Measurements from ENCODE around the gene GALM. TPM values are rescaled to one million over a fixed set of nuclear protein-coding genes. Genes with fewer than 3 reads are reported as not detected.
"Not testable (repeated sequence)": the region's sequence is repeated elsewhere in the genome, so short reads cannot be mapped to it uniquely, and the experiment has no call there.

Gene GALM
- total RNA-seq, 8 experiments from 2014 or later = 1.7 to 5.3 (median 2.4) TPM

DNA sequence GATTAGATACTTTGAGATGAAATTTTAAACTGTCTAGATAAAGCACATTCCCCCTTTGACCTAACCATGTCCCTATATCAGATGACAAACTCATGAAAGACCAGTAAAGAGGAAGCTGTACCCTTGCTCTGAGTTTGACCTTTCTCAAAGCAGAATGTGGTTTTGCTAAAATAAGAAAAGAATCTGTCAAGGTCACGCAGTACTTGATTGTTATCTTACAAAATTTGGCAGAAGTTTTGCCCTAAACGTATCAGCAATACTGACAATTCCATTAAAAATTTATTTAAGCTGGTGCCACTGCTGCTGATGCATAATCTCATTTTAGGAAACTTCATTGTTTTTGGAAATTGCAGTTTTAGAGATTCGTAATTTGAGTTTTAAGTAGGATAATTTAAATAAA, 31.2 kb upstream of the GALM start:
- H3K4me3 ChIP-seq = no peak overlapping the region
- H3K27ac ChIP-seq = no peak overlapping the region
- in situ Hi-C loops (cut with MboI; ENCODE audit: low pct_unique_long_range_greater_than_20kb in 2 of 9, low sequenced_read_pairs in 9 of 9, unreplicated experiment in 9 of 9) = no loop called here
- WGBS, 10 experiments = 21 to 78% (median 54%) methylated on average over 2 to 3 of the region's 3 CpGs
- no peaks in the 10 kb centered on the region for H3K4me1 ChIP-seq (replicated peaks in 1 of 2)
- ATAC-seq (replicated peaks in 6 of 8) = no peak

DNA sequence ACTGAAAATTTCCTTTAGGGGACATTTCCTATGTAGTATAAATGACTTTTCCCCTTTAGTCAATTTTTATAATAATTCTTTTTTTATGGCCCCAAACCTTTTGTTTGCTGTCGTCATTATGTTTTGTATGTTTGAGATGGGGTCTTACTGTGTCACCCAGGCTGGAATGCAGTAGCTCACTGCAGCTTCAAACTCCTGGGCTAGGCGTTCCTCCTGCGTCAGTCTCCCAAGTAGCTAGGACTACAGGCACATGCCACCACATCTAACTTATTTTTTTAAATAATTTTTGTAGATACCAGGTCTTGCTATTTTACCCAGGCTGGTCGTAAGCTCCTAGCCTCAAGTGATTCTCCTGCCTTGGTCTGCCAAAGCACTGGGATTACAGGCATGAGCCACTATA, 30.8 kb upstream of the GALM start:
- in situ Hi-C loops (cut with MboI; ENCODE audit: low pct_unique_long_range_greater_than_20kb in 2 of 9, low sequenced_read_pairs in 9 of 9, unreplicated experiment in 9 of 9) = no loop called here
- WGBS, 10 experiments = 55 to 95% (median 82%) methylated on average over 2 to 4 of the region's 4 CpGs; no CpG with 5 or more reads in 1 of the 10 experiments
- no peak overlapping the region for H3K4me3 ChIP-seq
- no peak for ATAC-seq (replicated peaks in 6 of 8)
- H3K27ac ChIP-seq = no peak overlapping the region
- no peaks in the 10 kb centered on the region for H3K4me1 ChIP-seq (replicated peaks in 1 of 2)

DNA sequence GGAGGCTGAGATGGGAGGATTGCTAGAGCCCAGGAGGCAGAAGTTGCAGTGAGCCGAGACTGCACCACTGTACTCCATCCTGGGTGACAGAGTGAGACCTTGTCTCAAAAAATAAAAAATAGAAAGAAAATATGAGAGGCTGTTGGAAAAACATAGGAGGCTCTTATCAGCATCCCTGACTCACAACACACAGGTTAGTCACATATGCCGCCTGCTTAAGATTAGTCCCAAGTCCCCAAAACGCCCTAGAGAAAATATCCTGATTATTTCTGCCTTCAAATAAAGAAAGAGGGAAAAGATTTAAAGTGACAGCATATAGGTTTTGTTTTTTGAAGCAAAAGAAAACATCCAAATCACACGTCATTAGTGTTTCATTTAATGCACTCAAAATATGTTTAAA, 29.8 kb upstream of the GALM start:
- Histone ChIP-seq H3K4me3 (no peak overlapping the region), H3K27ac (no peak overlapping the region), H3K4me1 (replicated peaks in 1 of 2) (no peaks in the 10 kb centered on the region)
- in situ Hi-C loops (cut with MboI; ENCODE audit: low pct_unique_long_range_greater_than_20kb in 2 of 9, low sequenced_read_pairs in 9 of 9, unreplicated experiment in 9 of 9) = no loop called here
- no peak for ATAC-seq (replicated peaks in 6 of 8)
- 14 to 100% (median 82%) methylated on average over 2 to 4 of the region's 4 CpGs for WGBS, 10 experiments

- in situ Hi-C loops (cut with MboI; ENCODE audit: low pct_unique_long_range_greater_than_20kb in 2 of 9, low sequenced_read_pairs in 9 of 9, unreplicated experiment in 9 of 9); H3K27ac ChIP-seq; H3K4me3 ChIP-seq; H3K4me1 ChIP-seq (replicated peaks in 1 of 2); ATAC-seq (replicated peaks in 6 of 8): not testable (repeated sequence)
- 35 to 94% (median 80%) methylated on average over 3 to 12 of the region's 14 CpGs; no CpG with 5 or more reads in 2 of the 10 experiments for WGBS, 10 experiments
Measured at GRCh38 chr2:38642373-38643017, 23.4 kb upstream of the GALM start.

DNA sequence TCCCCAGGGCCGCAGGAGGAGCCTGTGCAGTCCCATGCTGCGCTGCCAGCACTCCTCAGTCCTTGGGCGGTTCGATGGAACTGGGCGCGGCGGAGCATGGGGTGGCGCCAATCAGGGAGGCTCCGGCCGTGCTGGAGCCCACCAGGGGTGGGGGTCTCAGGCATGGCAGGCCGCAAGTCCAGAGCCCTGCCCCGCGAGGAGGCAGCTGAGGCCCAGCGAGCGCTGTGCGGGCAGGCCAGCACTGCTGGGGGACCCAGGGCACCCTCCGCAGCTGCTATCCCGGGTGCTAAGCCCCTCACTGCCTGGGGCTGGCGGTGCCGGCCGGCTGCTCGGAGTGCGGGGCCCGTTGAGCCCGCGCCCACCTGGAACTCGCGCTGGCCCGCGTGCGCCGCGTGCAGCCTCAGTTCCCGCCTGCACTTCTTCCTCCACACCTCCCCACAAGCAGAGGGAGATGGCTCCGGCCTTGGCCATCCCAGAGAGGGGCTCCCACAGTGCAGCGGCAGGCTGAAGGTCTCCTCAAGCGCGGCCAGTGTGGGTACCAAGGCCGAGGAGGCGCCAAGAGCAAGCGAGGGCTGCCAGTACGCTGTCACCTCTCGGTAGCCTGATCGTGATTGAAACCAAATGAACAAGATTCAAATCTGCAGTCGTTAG, 22.8 kb upstream of the GALM start:
- no peak for ATAC-seq (replicated peaks in 6 of 8)
- WGBS, 10 experiments = 96 to 100% (median 99%) methylated on average over 2 to 10 of the region's 45 CpGs; no CpG with 5 or more reads in 7 of the 10 experiments
- no peak overlapping the region for H3K4me3 ChIP-seq
- H3K27ac ChIP-seq = no peak overlapping the region
- no peaks in the 10 kb centered on the region for H3K4me1 ChIP-seq (replicated peaks in 1 of 2)
- in situ Hi-C loops (cut with MboI; ENCODE audit: low pct_unique_long_range_greater_than_20kb in 2 of 9, low sequenced_read_pairs in 9 of 9, unreplicated experiment in 9 of 9) = no loop called here

GRCh38 chr2:38643683-38644511, 22.0 kb upstream of the GALM start:
- 60 to 94% (median 85%) methylated on average over 3 to 13 of the region's 16 CpGs for WGBS, 10 experiments
- ATAC-seq (replicated peaks in 6 of 8); in situ Hi-C loops (cut with MboI; ENCODE audit: low pct_unique_long_range_greater_than_20kb in 2 of 9, low sequenced_read_pairs in 9 of 9, unreplicated experiment in 9 of 9); H3K4me3 ChIP-seq; H3K27ac ChIP-seq; H3K4me1 ChIP-seq (replicated peaks in 1 of 2): not testable (repeated sequence)

GRCh38 chr2:38648107-38648761, 17.7 kb upstream of the GALM start:
- in situ Hi-C loops (cut with MboI; ENCODE audit: low pct_unique_long_range_greater_than_20kb in 2 of 9, low sequenced_read_pairs in 9 of 9, unreplicated experiment in 9 of 9) = no loop called here
- H3K4me1 ChIP-seq (replicated peaks in 1 of 2) = no peaks in the 10 kb centered on the region
- WGBS, 10 experiments = 64 to 100% (median 94%) methylated on average over 1 to 6 of the region's 7 CpGs; no CpG with 5 or more reads in 2 of the 10 experiments
- no peak for ATAC-seq (replicated peaks in 6 of 8)
- no peak overlapping the region for H3K4me3 ChIP-seq
- no peak overlapping the region for H3K27ac ChIP-seq

GRCh38 chr2:38649176-38649728, 16.7 kb upstream of the GALM start:
- in situ Hi-C loops (cut with MboI; ENCODE audit: low pct_unique_long_range_greater_than_20kb in 2 of 9, low sequenced_read_pairs in 9 of 9, unreplicated experiment in 9 of 9) = no loop called here
- 70 to 98% (median 87%) methylated on average over 1 to 10 of the region's 12 CpGs for WGBS, 10 experiments
- H3K4me3 ChIP-seq = no peak overlapping the region
- no peaks in the 10 kb centered on the region for H3K4me1 ChIP-seq (replicated peaks in 1 of 2)
- ATAC-seq (replicated peaks in 6 of 8) = no peak
- no peak overlapping the region for H3K27ac ChIP-seq

DNA sequence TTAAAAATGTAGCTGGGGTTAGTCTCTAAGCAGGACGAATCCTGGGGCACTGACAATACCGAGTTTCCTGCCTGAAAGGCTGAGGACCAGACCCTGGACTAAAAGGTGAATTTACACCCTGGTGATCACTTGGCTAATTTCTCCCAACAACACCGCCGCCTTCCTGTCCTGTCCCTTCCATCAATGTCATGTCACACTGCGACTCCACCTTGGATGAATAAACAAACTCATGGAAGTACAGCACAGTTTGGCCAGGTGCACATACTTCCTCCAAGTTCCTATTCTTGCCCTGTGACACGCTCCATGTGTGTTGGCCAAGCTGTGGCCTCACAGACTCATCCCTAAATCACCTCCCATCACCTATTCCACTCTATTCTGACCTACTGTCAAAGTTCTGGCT, 15.9 kb upstream of the GALM start:
- in situ Hi-C loops (cut with MboI; ENCODE audit: low pct_unique_long_range_greater_than_20kb in 2 of 9, low sequenced_read_pairs in 9 of 9, unreplicated experiment in 9 of 9) = no loop called here
- no peak overlapping the region for H3K4me3 ChIP-seq
- 0 to 90% (median 77%) methylated on average over 1 to 6 of the region's 6 CpGs; no CpG with 5 or more reads in 2 of the 10 experiments for WGBS, 10 experiments
- ATAC-seq (replicated peaks in 6 of 8) = no peak
- H3K4me1 ChIP-seq (replicated peaks in 1 of 2) = no peaks in the 10 kb centered on the region
- H3K27ac ChIP-seq = no peak overlapping the region

DNA sequence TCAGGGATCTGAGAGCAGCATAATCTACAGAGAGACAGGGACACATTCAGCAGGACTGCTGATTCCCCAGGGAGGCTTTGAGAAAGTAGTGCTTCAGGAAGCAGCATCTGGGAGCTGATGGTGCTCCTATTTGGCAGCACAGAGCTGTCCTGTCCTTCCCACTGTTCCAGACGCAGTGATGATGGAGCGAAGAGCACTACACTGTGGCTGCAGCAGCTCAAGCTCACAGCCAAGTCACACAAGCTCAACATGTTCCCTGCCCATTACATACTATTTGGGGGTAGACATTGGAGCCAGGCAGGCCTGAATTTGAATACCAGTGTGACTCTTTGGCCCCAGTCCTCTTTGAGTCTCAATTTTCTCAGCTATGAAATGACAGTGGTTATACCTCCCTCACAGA, 15.2 kb upstream of the GALM start:
- no peaks in the 10 kb centered on the region for H3K4me1 ChIP-seq (replicated peaks in 1 of 2)
- in situ Hi-C loops (cut with MboI; ENCODE audit: low pct_unique_long_range_greater_than_20kb in 2 of 9, low sequenced_read_pairs in 9 of 9, unreplicated experiment in 9 of 9) = no loop called here
- ATAC-seq (replicated peaks in 6 of 8) = no peak
- no peak overlapping the region for H3K27ac ChIP-seq
- no peak overlapping the region for H3K4me3 ChIP-seq
- WGBS, 10 experiments = 86 to 100% methylated on average over 1 to 2 of the region's 2 CpGs; no CpG with 5 or more reads in 8 of the 10 experiments

DNA sequence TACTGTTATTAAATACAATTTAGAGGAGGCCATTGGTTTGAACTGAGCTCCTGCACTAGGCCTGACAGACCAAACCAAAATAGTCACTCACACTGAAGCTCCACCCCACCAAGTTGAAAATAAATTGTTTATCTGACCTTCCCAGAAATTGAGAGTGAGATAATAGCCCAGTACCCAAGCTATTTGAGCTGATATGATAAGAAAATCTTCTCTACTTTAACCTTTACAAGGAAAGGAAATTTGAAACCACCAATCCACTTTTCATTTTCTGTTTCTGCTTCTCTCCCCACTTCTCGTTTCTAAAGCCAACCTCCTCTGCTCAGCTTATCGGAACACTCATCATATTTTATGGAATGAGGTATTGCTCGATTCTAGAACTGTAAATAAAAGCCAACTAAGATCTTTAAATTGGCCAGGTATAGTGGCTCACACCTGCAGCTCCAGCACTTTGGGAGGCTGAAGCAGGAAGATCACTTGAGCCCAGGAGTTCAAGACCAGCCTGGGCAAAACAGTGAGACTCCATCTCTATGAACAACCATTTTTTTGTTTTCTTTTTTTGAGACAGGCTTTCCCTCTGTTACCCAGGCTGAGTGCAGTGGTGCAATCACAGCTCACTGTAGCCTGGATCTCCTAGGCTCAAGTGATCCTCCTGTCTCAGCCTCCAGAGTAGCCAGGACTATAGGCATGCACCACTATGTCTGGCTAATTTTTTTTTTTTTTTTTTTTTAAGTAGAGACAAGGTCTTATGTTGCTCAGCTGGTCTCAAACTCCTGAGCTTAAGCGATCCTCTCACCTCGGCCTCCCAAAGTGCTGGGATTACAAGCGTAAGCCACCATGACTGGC, 13.3 kb upstream of the GALM start:
- 58 to 95% (median 81%) methylated on average over 2 to 6 of the region's 6 CpGs; no CpG with 5 or more reads in 1 of the 10 experiments for WGBS, 10 experiments
- Histone ChIP-seq H3K4me3 (no peak overlapping the region), H3K27ac (no peak overlapping the region), H3K4me1 (replicated peaks in 1 of 2) (no peaks in the 10 kb centered on the region)
- ATAC-seq (replicated peaks in 6 of 8) = no peak
- in situ Hi-C loops (cut with MboI; ENCODE audit: low pct_unique_long_range_greater_than_20kb in 2 of 9, low sequenced_read_pairs in 9 of 9, unreplicated experiment in 9 of 9) = no loop called here

DNA sequence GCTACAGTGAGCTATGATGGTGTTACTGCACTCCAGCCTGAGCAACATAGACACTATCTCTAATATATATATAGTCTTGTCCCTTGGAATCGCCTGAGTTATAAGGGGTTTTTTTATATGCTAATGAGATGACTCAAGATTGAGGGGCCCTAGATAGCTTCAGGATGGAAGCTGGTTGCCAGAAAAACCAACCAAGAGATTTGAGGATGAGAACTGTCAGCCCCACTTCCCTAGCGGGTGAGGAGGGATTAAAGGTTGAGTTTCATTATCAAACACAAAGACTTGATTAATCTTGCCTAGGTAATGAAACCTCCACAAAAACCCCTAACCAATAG, 12.6 kb upstream of the GALM start:
- no peak overlapping the region for H3K4me3 ChIP-seq
- no peak for ATAC-seq (replicated peaks in 6 of 8)
- in situ Hi-C loops (cut with MboI; ENCODE audit: low pct_unique_long_range_greater_than_20kb in 2 of 9, low sequenced_read_pairs in 9 of 9, unreplicated experiment in 9 of 9) = no loop called here
- no peaks in the 10 kb centered on the region for H3K4me1 ChIP-seq (replicated peaks in 1 of 2)
- WGBS, 10 experiments = 80 to 100% (median 92%) methylated on average over 1 to 2 of the region's 2 CpGs; no CpG with 5 or more reads in 5 of the 10 experiments
- no peak overlapping the region for H3K27ac ChIP-seq

All from motor neuron (in vitro differentiated cells).